Psoas muscle (tissue), 8 donors: ENCODE measurements around the gene NRIP1. TPM values are rescaled to one million over a fixed set of nuclear protein-coding genes. Genes with fewer than 3 reads are reported as not detected.

Source experiments
- ATAC-seq, 4 donors: fragments of 200-7000 bp; cut with Tn5 transposase; one replicate each; pipeline ENCODE4 v1.9.1; 2020; ENCODE audit warnings: moderate library complexity in 3 of 4, mild to moderate bottlenecking in 2 of 4
- DNase-seq, 2 donors: peaks; one replicate each; pipeline ENCODE4 v3.0.0-alpha.2; 2020
- H3K27ac ChIP-seq: fragments of 200-600 bp; one replicate; pipeline ENCODE4 v1.8.0; 2022
- H3K27me3 ChIP-seq, 3 donors: fragments of 200-600 bp in 1 of 3; one replicate each; pipeline versions ENCODE4 v1.6.1 to v1.8.0; 2013 to 2022; ENCODE audit warnings: low read length in 2 of 3, mild to moderate bottlenecking in 2 of 3, moderate library complexity in 1 of 3; ENCODE audit not compliant: insufficient read depth in 3 of 3
- H3K36me3 ChIP-seq, 2 donors: fragments of 200-600 bp in 1 of 2; one replicate each; pipeline versions ENCODE4 v1.6.1 to v1.8.0; 2013 to 2022; ENCODE audit warnings: low read depth in 1 of 2, mild to moderate bottlenecking in 1 of 2, moderate library complexity in 1 of 2; ENCODE audit not compliant: insufficient read depth in 1 of 2
- H3K4me1 ChIP-seq: fragments of 200-600 bp; one replicate; pipeline ENCODE4 v1.8.0; 2022
- H3K4me3 ChIP-seq: fragments of 200-600 bp; one replicate; pipeline ENCODE4 v1.8.0; 2022; ENCODE audit warnings: mild to moderate bottlenecking
- H3K9me3 ChIP-seq: fragments of 200-600 bp; one replicate; pipeline ENCODE4 v1.8.0; 2022
- CTCF ChIP-seq: fragments of 200-600 bp; IDR thresholded peaks from one replicate; pipeline ENCODE4 v1.8.0; 2022; ENCODE audit warnings: antibody characterized with exemption
- WGBS, 3 donors: extraction: QIAGEN DNeasy Blood & Tissue Kit; methylation state at CpG; one replicate each; pipeline versions ENCODE4 v1.1.6 to v1.1.7; 2013; 5-methylcytosine and 5-hydroxymethylcytosine counted together
- intact Hi-C, 2 donors: fragments of 100-400 bp; cut with DNase I; formaldehyde crosslinking; loops; one replicate each; pipeline versions ENCODE4 v1.11.0 to v1.14.2; 2022
- polyA plus RNA-seq, 3 donors: library from polyadenylated mRNA; stranded (reverse); fragments of 200-250 nt; gene quantifications; one replicate each; pipeline ENCODE4 v1.2.3, GENCODE V29; 2013
- total RNA-seq, 4 donors: library from RNA; stranded (reverse); fragmentation: NEBNext Ultra II Directional in 2 of 4; extraction: Animal tissue kit (Norgen Biotek cat#: 25700) in 2 of 4; gene quantifications; one replicate each; pipeline versions ENCODE4 v1.2.1 to v1.2.4, GENCODE V29; 2021 to 2023
- donor health status: healthy with polysubstance abuse.
- donor health status: DM: no; HTN: no; CAD: no; lungs with moderate emphysema.
- donor health status: Bipolar disorder and iron deficiency.
- donor health status: healthy.
- donor health status: DM: yes; HTN: yes; CAD: no.
- donor health status: DM: no; HTN: no; CAD: no.
- donor health status: DM: no; HTN: no; CAD: no.
- donor health status: DM: yes; HTN: yes; CAD: no.

Gene NRIP1
- total and polyA plus RNA-seq, 7 donors: 12.1 to 137 (median 42.8) TPM

DNA sequence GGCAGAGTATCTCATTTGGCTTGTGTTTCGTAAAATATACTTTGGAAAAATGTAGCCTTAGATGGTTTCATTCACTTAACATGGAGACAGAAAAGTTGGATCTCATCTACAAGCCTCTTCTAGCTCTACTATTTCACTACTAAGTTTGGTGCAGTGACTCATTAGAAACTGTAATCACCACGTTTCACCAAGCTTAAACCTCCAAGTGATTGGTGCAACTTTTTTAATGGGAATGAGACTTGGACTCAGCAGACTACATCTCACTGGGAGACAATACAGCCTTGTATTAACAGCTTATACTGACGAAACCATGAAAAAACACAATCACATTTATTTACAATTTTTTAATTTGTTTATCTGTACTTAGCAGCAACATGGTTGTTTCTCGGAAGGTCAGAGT is 29.9 kb upstream of the NRIP1 start:
- H3K4me3 ChIP-seq: no peak overlapping the region
- H3K27ac ChIP-seq: no peak overlapping the region
- WGBS, 3 donors: 69 to 80% (median 69%) methylated on average over 4 of the region's 4 CpGs

DNA sequence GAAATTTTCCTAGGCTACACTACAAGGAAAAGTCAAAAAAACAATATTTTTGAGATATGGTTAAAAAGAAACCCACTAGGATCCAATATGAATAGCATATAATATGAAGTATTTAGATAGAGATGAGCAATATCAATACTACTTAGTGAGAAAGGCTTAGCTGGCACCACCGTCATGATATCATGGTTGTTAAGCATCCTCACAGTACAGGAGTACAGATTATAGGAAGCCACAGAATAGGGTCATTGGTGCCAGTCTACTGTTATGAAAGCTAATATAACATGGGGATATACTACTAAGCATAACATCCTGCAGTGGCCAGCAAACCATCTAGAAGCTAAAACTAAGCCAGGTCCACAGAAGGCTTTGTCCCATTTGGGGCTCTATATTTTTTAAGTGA is 28.4 kb upstream of the NRIP1 start:
- no peaks in the 10 kb centered on the region for H3K9me3 ChIP-seq
- no peak overlapping the region for H3K4me3 ChIP-seq
- intact Hi-C loops: no loop called here
- ATAC-seq: no peak
- no peaks in the 10 kb centered on the region for H3K4me1 ChIP-seq
- H3K27ac ChIP-seq: no peak overlapping the region
- DNase-seq: no peak
- H3K36me3 ChIP-seq: no peaks in the 10 kb centered on the region
- 94 to 99% (median 97%) methylated on average over 1 of the region's 1 CpG for WGBS, 3 donors
- no peak for TF ChIP-seq CTCF
- H3K27me3 ChIP-seq: no peaks in the 10 kb centered on the region

More for the DNA sequence above, 29.9 kb upstream of the NRIP1 start:
- ATAC-seq (peak; percentile 81 to 93 (median 88)), DNase-seq (no peak)
- H3K27me3 ChIP-seq: no peaks in the 10 kb centered on the region
- no peaks in the 10 kb centered on the region for H3K36me3 ChIP-seq
- TF ChIP-seq CTCF: no peak
- intact Hi-C loops: no loop called here
- H3K4me1 ChIP-seq: no peaks in the 10 kb centered on the region
- no peaks in the 10 kb centered on the region for H3K9me3 ChIP-seq

DNA sequence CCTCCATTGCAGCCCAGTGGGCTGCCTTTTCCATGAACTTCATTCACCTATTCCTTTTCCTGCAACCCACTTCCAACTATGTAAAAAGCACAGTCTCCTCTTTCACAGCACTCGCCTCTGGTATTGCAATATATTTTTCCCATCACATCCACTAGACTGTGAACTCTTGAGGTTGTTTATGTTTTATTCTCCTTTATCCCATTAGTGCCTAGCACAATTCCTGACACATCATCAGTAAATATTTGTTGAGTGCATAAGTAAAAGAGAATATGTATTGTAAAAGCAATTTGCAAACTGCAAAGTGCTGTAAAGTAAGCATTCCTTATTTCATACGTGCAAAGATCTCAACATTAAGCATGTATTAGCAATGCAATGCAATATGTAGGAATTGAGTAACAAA is 27.9 kb upstream of the NRIP1 start:
- 91 to 98% (median 95%) methylated on average over 2 of the region's 2 CpGs for WGBS, 3 donors
- Histone ChIP-seq H3K27me3 (no peaks in the 10 kb centered on the region), H3K4me1 (no peaks in the 10 kb centered on the region), H3K9me3 (no peaks in the 10 kb centered on the region), H3K36me3 (no peaks in the 10 kb centered on the region), H3K27ac (no peak overlapping the region), H3K4me3 (no peak overlapping the region)
- intact Hi-C loops: no loop called here
- no peak for TF ChIP-seq CTCF
- DNase-seq (no peak), ATAC-seq (no peak)

DNA sequence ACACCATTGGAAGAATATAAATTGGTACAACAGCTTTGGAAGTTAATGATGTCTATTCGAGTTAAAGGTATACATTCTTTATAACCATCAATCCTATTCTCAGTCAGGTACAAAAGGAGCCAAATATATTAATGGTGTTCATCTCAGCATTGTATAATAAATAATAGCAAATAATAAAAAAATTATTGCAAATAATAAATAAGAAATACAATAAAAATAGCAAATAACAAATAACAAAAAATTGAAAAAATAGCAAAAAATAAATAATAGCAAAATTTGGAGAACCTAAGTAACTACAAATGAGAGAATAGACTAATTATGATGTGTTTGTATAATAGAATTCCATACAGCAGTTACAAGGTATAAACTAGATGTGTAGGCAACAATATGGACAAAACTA is 25.6 kb upstream of the NRIP1 start:
- Histone ChIP-seq H3K27me3 (no peaks in the 10 kb centered on the region), H3K36me3 (no peaks in the 10 kb centered on the region), H3K9me3 (no peaks in the 10 kb centered on the region), H3K4me1 (no peaks in the 10 kb centered on the region), H3K4me3 (no peak overlapping the region), H3K27ac (no peak overlapping the region)
- no peak for ATAC-seq
- 44 to 84% (median 48%) methylated on average over 1 of the region's 1 CpG for WGBS, 3 donors
- intact Hi-C loops: no loop called here
- no peak for DNase-seq
- no peak for TF ChIP-seq CTCF

- intact Hi-C loops: no loop called here
Observed at GRCh38 chr21:15088488-15088887, 23.7 kb upstream of the NRIP1 start.

More at GRCh38 chr21:15088488-15088887, 23.7 kb upstream of the NRIP1 start:
- TF ChIP-seq CTCF: no peak
- 95 to 99% (median 97%) methylated on average over 1 of the region's 1 CpG for WGBS, 3 donors
- H3K27me3 ChIP-seq: no peaks in the 10 kb centered on the region
- no peaks in the 10 kb centered on the region for H3K36me3 ChIP-seq
- no peak for DNase-seq
- no peak for ATAC-seq
- H3K9me3 ChIP-seq: no peaks in the 10 kb centered on the region
- no peak overlapping the region for H3K27ac ChIP-seq
- no peak overlapping the region for H3K4me3 ChIP-seq
- H3K4me1 ChIP-seq: no peaks in the 10 kb centered on the region
